CD4-positive, alpha-beta T cell treated with Interferon alpha-2 for 1 hour (primary cell): ENCODE measurements around the gene IL11RA.

Experiments
- DNase-seq, 2 donors: peaks; one replicate each; pipeline ENCODE4 v3.0.0-alpha.2; 2020 to 2022

IL11RA gene

GRCh38 chr9:34688329-34689115 is 36.5 kb downstream of the IL11RA start:
- no peak for DNase-seq

- no peak for DNase-seq
These were observed 37.1 kb downstream of the IL11RA start for GRCh38 chr9:34689116-34689470.

GRCh38 chr9:34689512-34689911 is 37.5 kb downstream of the IL11RA start:
- no peak for DNase-seq

GRCh38 chr9:34690983-34691935 is 39.3 kb downstream of the IL11RA start, which contains the start of gene CCL19:
TSS of gene CCL19 (minus strand) at chr9:34691276. CDS start at chr9:34691139, 137 bp downstream.
- DNase-seq: no peak

- DNase-seq: no peak
These were observed 39.9 kb downstream of the IL11RA start for GRCh38 chr9:34691936-34692315.

- no peak for DNase-seq
These were observed 41.6 kb downstream of the IL11RA start for GRCh38 chr9:34693560-34693959.

- no peak for DNase-seq
These were observed 42.8 kb downstream of the IL11RA start for GRCh38 chr9:34694811-34695210.

GRCh38 chr9:34701023-34701768 is 49.2 kb downstream of the IL11RA start:
- peak; percentile 65 to 80 for DNase-seq

GRCh38 chr9:34701769-34702736 is 50.1 kb downstream of the IL11RA start:
- DNase-seq: peak; percentile 68 to 83

- DNase-seq: no peak
These were observed 55.1 kb downstream of the IL11RA start for GRCh38 chr9:34707130-34707529.

GRCh38 chr9:34709196-34709978 is 57.4 kb downstream of the IL11RA start:
- no peak for DNase-seq

- DNase-seq: no peak
These were observed 58.0 kb downstream of the IL11RA start, which contains the start of gene CCL21 for GRCh38 chr9:34710023-34710422. TSS of gene CCL21 (minus strand) at chr9:34710136. CDS start at chr9:34710066, 70 bp downstream.
